Right lobe of liver (tissue), 4 donors: ENCODE results near the gene GDPD4.

Experiments used
- CTCF ChIP-seq, 4 donors: fragments of 200-600 bp in 3 of 4; fragments of 450-650 bp in 1 of 4; IDR thresholded peaks; one replicate each; pipeline versions ENCODE4 v1.5.1 to v1.8.0; 2016 to 2022; ENCODE audit warnings: antibody characterized with exemption in 4 of 4, mild to moderate bottlenecking in 2 of 4
- POLR2A ChIP-seq: fragments of 450-650 bp; IDR thresholded peaks from one replicate; pipeline ENCODE4 v1.6.1; 2017; ENCODE audit warnings: antibody characterized with exemption, mild to moderate bottlenecking
- donor health status: DM: no; HTN: no; CAD: no.
- donor health status: DM: no; HTN: no; CAD: no.
- donor health status: DM: no; HTN: yes; CAD: no.

GRCh38 chr11:77233011-77233410 is 68.5 kb downstream of the GDPD4 start:
- no peak for TF ChIP-seq CTCF (IDR thresholded peaks at IDR 0.05)
- no peak for TF ChIP-seq POLR2A
